B cell (primary cell): Measurements from ENCODE around the gene HOXA3. TPM values are rescaled to one million over a fixed set of nuclear protein-coding genes. Genes with fewer than 3 reads are reported as not detected.

Experiments used
- ATAC-seq: fragments of 200-7000 bp; cut with Tn5 transposase; one replicate; pipeline ENCODE4 v1.10.0; 2021; ENCODE audit warnings: low read depth, mild to moderate bottlenecking, moderate number of reproducible peaks, moderate library complexity
- CTCF ChIA-PET: fragments of 350-600 bp; sonication (Branson Sonifier 250); formaldehyde crosslinking; loops from one replicate; lab custom pipeline; 2021; ENCODE audit warnings: antibody characterized with exemption, inconsistent platforms; lab: Charles Lee
- POLR2A ChIA-PET: fragments of 350-600 bp; sonication (Branson Sonifier 250); formaldehyde crosslinking; loops from one replicate; lab custom pipeline; 2021; ENCODE audit warnings: antibody characterized with exemption; lab: Charles Lee
- DNase-seq: peaks from one replicate; pipeline ENCODE4 v3.0.0; 2013
- H2AFZ ChIP-seq: 2 replicates; pipeline ENCODE4 v1.6.1; 2012; ENCODE audit warnings: mild to moderate bottlenecking, low read depth, low read length; ENCODE audit not compliant: insufficient read depth, poor library complexity, severe bottlenecking
- H3K27ac ChIP-seq, 2 donors: 1 replicate in 1 of 2; 2 replicates in 1 of 2; pipeline ENCODE4 v1.5.1; 2012 to 2013; ENCODE audit warnings: low read length in 2 of 2, mild to moderate bottlenecking in 2 of 2, moderate library complexity in 1 of 2
- H3K27me3 ChIP-seq, 4 experiments: fragments of 200-600 bp in 1 of 4; sonication (generic) in 1 of 4; replicated peaks in 1 of 4; 1 replicate in 2 of 4; 2 replicates in 2 of 4; pipeline versions ENCODE4 v1.6.1 to v1.7.0; 2013 to 2016; ENCODE audit warnings: low read length in 3 of 4, mild to moderate bottlenecking in 2 of 4, mixed read lengths in 1 of 4, moderate library complexity in 1 of 4; ENCODE audit not compliant: insufficient read depth in 4 of 4, control insufficient read depth in 3 of 4; ENCODE audit errors: control extremely low read depth in 1 of 4
- H3K36me3 ChIP-seq, 2 experiments: replicated peaks in 1 of 2; 1 replicate in 1 of 2; 2 replicates in 1 of 2; pipeline versions ENCODE4 v1.6.1 to v1.7.1; 2013; ENCODE audit warnings: low read length in 1 of 2; ENCODE audit not compliant: insufficient read depth in 2 of 2, control insufficient read depth in 1 of 2; ENCODE audit errors: control extremely low read depth in 1 of 2, extremely low read depth in 1 of 2
- H3K4me1 ChIP-seq, 2 donors: fragments of 200-600 bp in 1 of 2; sonication (generic) in 1 of 2; 1 replicate in 1 of 2; 2 replicates in 1 of 2; pipeline versions ENCODE4 v1.5.1 to v1.6.1; 2013 to 2017; ENCODE audit warnings: low read length in 2 of 2; ENCODE audit not compliant: control insufficient read depth in 2 of 2, insufficient read depth in 2 of 2
- H3K4me2 ChIP-seq: replicated peaks from 2 replicates; pipeline ENCODE3; 2012; ENCODE audit warnings: mild to moderate bottlenecking, low read depth, low read length; ENCODE audit not compliant: poor library complexity, severe bottlenecking
- H3K4me3 ChIP-seq, 5 experiments: fragments of 200-600 bp in 1 of 5; sonication (generic) in 1 of 5; 1 replicate in 3 of 5; 2 replicates in 2 of 5; pipeline versions ENCODE4 v1.5.1 to v1.7.0; 2011 to 2016; ENCODE audit warnings: low read length in 4 of 5, mild to moderate bottlenecking in 4 of 5, low read depth in 2 of 5, control low read depth in 1 of 5, moderate library complexity in 1 of 5; ENCODE audit not compliant: insufficient read depth in 1 of 5; ENCODE audit errors: control extremely low read depth in 1 of 5, extremely low read depth in 1 of 5
- H3K79me2 ChIP-seq: fragments of 200-600 bp; sonication (generic); one replicate; pipeline ENCODE4 v1.6.0; 2016; ENCODE audit warnings: low read length; ENCODE audit not compliant: control insufficient read depth, insufficient read depth
- H3K9ac ChIP-seq: fragments of 200-600 bp; sonication (generic); 2 replicates; pipeline ENCODE4 v1.6.1; 2017; ENCODE audit warnings: mild to moderate bottlenecking, low read length, moderate library complexity
- H3K9me3 ChIP-seq, 3 donors: one replicate each; pipeline versions ENCODE4 v1.6.1 to v1.7.1; 2013; ENCODE audit warnings: low read length in 2 of 3; ENCODE audit not compliant: control insufficient read depth in 2 of 3, insufficient read depth in 1 of 3; ENCODE audit errors: control extremely low read depth in 1 of 3
- H4K20me1 ChIP-seq: 2 replicates; pipeline ENCODE4 v1.6.0; 2012; ENCODE audit warnings: mild to moderate bottlenecking, low read length; ENCODE audit not compliant: insufficient read depth, control insufficient read depth, poor library complexity, severe bottlenecking
- H3K27ac Mint-ChIP-seq: one replicate; pipeline ENCODE4 v1.8.0; 2021; ENCODE audit warnings: mixed read lengths
- H3K27me3 Mint-ChIP-seq: one replicate; pipeline ENCODE4 v1.8.0; 2021; ENCODE audit warnings: mixed read lengths
- H3K4me1 Mint-ChIP-seq: one replicate; pipeline ENCODE4 v1.8.0; 2021; ENCODE audit warnings: mixed read lengths
- H3K4me3 Mint-ChIP-seq: one replicate; pipeline ENCODE4 v1.8.0; 2021; ENCODE audit warnings: mixed read lengths
- H3K9me3 Mint-ChIP-seq: one replicate; pipeline ENCODE4 v1.8.0; 2022; ENCODE audit warnings: mixed read lengths; ENCODE audit not compliant: insufficient read depth
- EZH2 ChIP-seq: IDR thresholded peaks from 2 replicates; pipeline ENCODE4 v1.6.1; 2012; ENCODE audit warnings: borderline replicate concordance, low read depth, mild to moderate bottlenecking, moderate library complexity, low read length; ENCODE audit not compliant: insufficient read depth, poor library complexity, severe bottlenecking
- WGBS: methylation state at CpG from one replicate; pipeline ENCODE4 v1.1.5; 2013; ENCODE audit warnings: missing lambda C conversion rate; ENCODE audit not compliant: insufficient coverage; 5-methylcytosine and 5-hydroxymethylcytosine counted together
- intact Hi-C: fragments of 100-400 bp; cut with micrococcal nuclease; formaldehyde crosslinking; loops from one replicate; pipeline ENCODE4 v1.10.0; 2022
- polyA plus RNA-seq: library from polyadenylated mRNA; depleted of rRNA; stranded (reverse); fragments of >200 nt; gene quantifications from 2 replicates; pipeline ENCODE4 v1.2.3, GENCODE V29; 2012
- total RNA-seq, 2 donors: library from RNA; stranded (reverse); fragments of 120-200 nt in 1 of 2; gene quantifications; 1 replicate in 1 of 2; 2 replicates in 1 of 2; pipeline versions ENCODE4 v1.2.3 to v1.2.4, GENCODE V29; 2013 to 2022
- TF ChIP-seq, protein P1 (sequence below): fragments of 200-600 bp; IDR thresholded peaks from one replicate; pipeline ENCODE4 v1.8.0; 2022; ENCODE audit warnings: antibody characterized with exemption, mild to moderate bottlenecking

Gene HOXA3
- total and polyA plus RNA-seq, 2 donors (not counting 1 experiment from before 2014, with no cell fraction given) = 0.07 TPM; not detected in 1

DNA sequence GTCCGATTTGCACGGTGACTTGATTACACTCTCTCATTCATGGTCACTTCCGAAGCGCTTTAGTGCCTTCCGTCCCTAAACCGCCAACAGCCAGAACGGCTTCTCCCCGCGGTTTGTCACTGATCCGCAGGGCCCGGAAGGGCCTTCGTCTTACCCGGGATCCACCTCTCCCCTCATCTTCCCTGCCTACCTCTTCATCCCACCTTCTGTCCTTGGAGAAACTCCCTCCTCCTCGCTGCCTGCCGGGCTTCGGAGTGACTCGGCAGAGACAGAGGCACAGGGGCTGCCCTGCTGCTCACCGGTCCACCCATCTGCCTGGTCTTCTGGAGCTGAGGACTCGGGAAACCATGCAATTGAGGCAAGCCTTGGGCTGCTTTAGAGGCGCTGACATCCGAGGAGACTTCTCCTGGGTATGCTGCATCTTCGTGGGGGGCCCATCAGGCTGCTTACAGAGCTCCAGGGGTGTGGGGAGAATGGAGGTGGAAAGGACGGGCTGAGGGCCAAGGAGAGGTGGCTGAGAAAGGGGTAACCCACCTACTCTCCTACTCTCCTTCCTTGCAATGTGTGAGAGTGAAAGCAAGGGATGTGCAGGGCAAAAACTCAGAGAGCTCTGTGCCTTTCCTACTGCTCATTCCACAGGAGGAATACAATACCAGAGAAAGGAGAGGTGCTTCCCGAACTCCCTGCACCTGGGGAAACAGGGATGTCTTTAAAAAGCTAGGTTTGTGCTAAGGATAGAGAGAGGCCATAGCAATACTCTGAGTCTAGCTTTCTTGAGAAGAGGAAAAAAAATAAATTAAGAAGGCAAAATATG, 33.7 kb upstream of the HOXA3 start:
- no peak for ATAC-seq
- H3K9me3 Mint-ChIP-seq = no peaks in the 10 kb centered on the region
- Histone ChIP-seq H3K4me1 (peaks cover 50 to 73% of the 10 kb centered on the region in 2 donors), H3K4me2 (peak overlapping the region; percentile 71), H3K36me3 (no peaks in the 10 kb centered on the region), H2AFZ (no peak overlapping the region), H3K27me3 (peaks cover 0 to 96% (median 84%) of the 10 kb centered on the region in 4 experiments), H3K4me3 (no peak overlapping the region), H3K9ac (no peak overlapping the region), H3K9me3 (peaks cover 0 to 72% (median 9%) of the 10 kb centered on the region in 3 donors), H3K79me2 (no peaks in the 10 kb centered on the region), H4K20me1 (no peaks in the 10 kb centered on the region), H3K27ac (no peak overlapping the region)
- peak overlapping the region; percentile 77 for H3K27ac Mint-ChIP-seq
- ChIA-PET POLR2A (no interaction called here), CTCF (interaction anchor here (0.7 to 5.9 kb wide), 7 partner anchors 9 to 834 kb away, joined by 3 to 28 read pairs (median 4); partner anchors contain the start of gene HOXA13)
- H3K4me3 Mint-ChIP-seq = peak overlapping the region; percentile 78
- H3K27me3 Mint-ChIP-seq = peaks cover 80% of the 10 kb centered on the region
- peak; percentile 44 for DNase-seq
- peaks cover 41% of the 10 kb centered on the region for H3K4me1 Mint-ChIP-seq
- intact Hi-C loops = loop anchor here (2.0 to 5.0 kb wide), 2 partner anchors 19 to 34 kb away; partner anchors contain the start of gene HOXA3
- WGBS = 12% methylated on average over 19 of the region's 24 CpGs
- TF ChIP-seq, protein P1, sequence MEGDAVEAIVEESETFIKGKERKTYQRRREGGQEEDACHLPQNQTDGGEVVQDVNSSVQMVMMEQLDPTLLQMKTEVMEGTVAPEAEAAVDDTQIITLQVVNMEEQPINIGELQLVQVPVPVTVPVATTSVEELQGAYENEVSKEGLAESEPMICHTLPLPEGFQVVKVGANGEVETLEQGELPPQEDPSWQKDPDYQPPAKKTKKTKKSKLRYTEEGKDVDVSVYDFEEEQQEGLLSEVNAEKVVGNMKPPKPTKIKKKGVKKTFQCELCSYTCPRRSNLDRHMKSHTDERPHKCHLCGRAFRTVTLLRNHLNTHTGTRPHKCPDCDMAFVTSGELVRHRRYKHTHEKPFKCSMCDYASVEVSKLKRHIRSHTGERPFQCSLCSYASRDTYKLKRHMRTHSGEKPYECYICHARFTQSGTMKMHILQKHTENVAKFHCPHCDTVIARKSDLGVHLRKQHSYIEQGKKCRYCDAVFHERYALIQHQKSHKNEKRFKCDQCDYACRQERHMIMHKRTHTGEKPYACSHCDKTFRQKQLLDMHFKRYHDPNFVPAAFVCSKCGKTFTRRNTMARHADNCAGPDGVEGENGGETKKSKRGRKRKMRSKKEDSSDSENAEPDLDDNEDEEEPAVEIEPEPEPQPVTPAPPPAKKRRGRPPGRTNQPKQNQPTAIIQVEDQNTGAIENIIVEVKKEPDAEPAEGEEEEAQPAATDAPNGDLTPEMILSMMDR = no peak
- TF ChIP-seq EZH2 = no peak
